Endodermal cell (in vitro differentiated cells): ENCODE data around the gene CCT8. TPM values are rescaled to one million over a fixed set of nuclear protein-coding genes. Genes with fewer than 3 reads are reported as not detected.

Experiments used
- DNase-seq: peaks from one replicate; pipeline ENCODE4 v3.0.0-alpha.2; 2017
- H3K27ac ChIP-seq: 2 replicates; pipeline ENCODE4 v1.5.1; 2013; ENCODE audit warnings: mild to moderate bottlenecking, low read depth, low read length, moderate library complexity
- H3K27me3 ChIP-seq: 2 replicates; pipeline ENCODE4 v1.6.1; 2013; ENCODE audit warnings: mild to moderate bottlenecking, low read length, moderate library complexity; ENCODE audit not compliant: insufficient read depth, control insufficient read depth, poor library complexity, severe bottlenecking
- H3K36me3 ChIP-seq: 2 replicates; pipeline ENCODE4 v1.7.0; 2013; ENCODE audit warnings: mild to moderate bottlenecking, low read length, moderate library complexity; ENCODE audit not compliant: control insufficient read depth, insufficient read depth
- H3K4me1 ChIP-seq: one replicate; pipeline ENCODE4 v1.7.0; 2013; ENCODE audit warnings: low read length; ENCODE audit not compliant: control insufficient read depth, insufficient read depth
- H3K4me3 ChIP-seq: 2 replicates; pipeline ENCODE4 v1.5.1; 2013; ENCODE audit warnings: mild to moderate bottlenecking, low read length, moderate library complexity
- H3K9ac ChIP-seq: 2 replicates; pipeline ENCODE4 v1.6.1; 2013; ENCODE audit warnings: mild to moderate bottlenecking, low read length, moderate library complexity; ENCODE audit not compliant: poor library complexity, severe bottlenecking; ENCODE audit errors: extremely low read depth
- H3K9me3 ChIP-seq: 2 replicates; pipeline ENCODE4 v1.6.1; 2013; ENCODE audit warnings: mild to moderate bottlenecking, low read length, moderate library complexity; ENCODE audit not compliant: control insufficient read depth
- H3K27ac Mint-ChIP-seq: 2 replicates; pipeline ENCODE4 v1.8.0; 2020; ENCODE audit warnings: mixed read lengths
- H3K27me3 Mint-ChIP-seq: 2 replicates; pipeline ENCODE4 v1.8.0; 2021; ENCODE audit warnings: mild to moderate bottlenecking, mixed read lengths; ENCODE audit not compliant: insufficient read depth
- H3K36me3 Mint-ChIP-seq: 2 replicates; pipeline ENCODE4 v1.8.0; 2020; ENCODE audit warnings: low read depth, mixed read lengths
- H3K4me1 Mint-ChIP-seq: 2 replicates; pipeline ENCODE4 v1.8.0; 2020; ENCODE audit warnings: mixed read lengths
- H3K4me3 Mint-ChIP-seq: 2 replicates; pipeline ENCODE4 v1.8.0; 2020; ENCODE audit warnings: mild to moderate bottlenecking, moderate library complexity, mixed read lengths
- H3K9me3 Mint-ChIP-seq: 2 replicates; pipeline ENCODE4 v1.8.0; 2020; ENCODE audit warnings: mild to moderate bottlenecking, mixed read lengths
- WGBS, 2 experiments: methylation state at CpG; one replicate each; pipeline versions ENCODE4 v1.1.5 to v1.1.7; 2013; ENCODE audit warnings: missing lambda C conversion rate in 2 of 2, mixed read lengths in 1 of 2; ENCODE audit not compliant: insufficient coverage in 1 of 2, insufficient read length in 1 of 2; 5-methylcytosine and 5-hydroxymethylcytosine counted together
- total RNA-seq, 2 donors: library from RNA; stranded (reverse); fragmentation: NEBNext Ultra II Directional in 1 of 2; extraction: Animal tissue kit (Norgen Biotek cat#: 25700) in 1 of 2; gene quantifications; 2 replicates in 1 of 2; 3 replicates in 1 of 2; pipeline ENCODE4 v1.2.1, GENCODE V29; 2021
- TF ChIP-seq, protein P1 (sequence below): fragments of 200-600 bp; sonication (generic); conservative IDR thresholded peaks from 2 replicates; pipeline ENCODE4 v1.5.0; 2021; ENCODE audit warnings: antibody characterized with exemption, mild to moderate bottlenecking

Gene CCT8
- total RNA-seq, 2 donors from 2014 or later = 279 to 281 TPM

DNA sequence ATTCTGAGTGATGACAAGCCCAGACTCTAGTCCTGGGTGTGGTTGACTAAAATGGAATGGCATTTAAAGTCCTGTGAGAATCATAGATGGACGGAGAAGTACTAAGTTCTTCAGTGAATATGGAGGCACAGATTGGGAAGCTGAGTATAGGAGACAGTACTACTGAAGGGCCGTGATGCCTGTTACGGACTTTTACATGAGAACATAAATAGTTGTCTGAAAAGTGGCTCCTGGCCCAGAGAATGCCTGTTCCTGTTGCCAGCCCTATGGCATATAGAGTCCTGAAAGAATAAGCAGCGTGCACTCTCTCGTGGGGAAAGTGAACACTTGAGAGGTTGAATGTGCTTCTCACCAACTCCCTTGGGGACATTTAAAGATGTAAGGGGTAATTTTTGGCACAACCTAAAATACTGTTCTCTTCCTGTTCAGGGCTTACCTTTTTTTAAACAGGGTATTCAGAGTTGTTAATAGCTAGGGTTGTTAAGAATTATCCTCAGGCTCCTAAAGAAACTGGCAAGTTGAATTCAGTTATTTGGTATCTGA, 20.4 kb downstream of the CCT8 start:
- Histone ChIP-seq H3K36me3 (peaks cover 93% of the 10 kb centered on the region), H3K4me3 (no peak overlapping the region), H3K4me1 (no peaks in the 10 kb centered on the region), H3K9me3 (no peaks in the 10 kb centered on the region), H3K27ac (no peak overlapping the region), H3K27me3 (no peaks in the 10 kb centered on the region), H3K9ac (no peak overlapping the region)
- no peak for DNase-seq
- H3K4me3 Mint-ChIP-seq = no peak overlapping the region
- no peaks in the 10 kb centered on the region for H3K9me3 Mint-ChIP-seq
- H3K36me3 Mint-ChIP-seq = peaks cover 36% of the 10 kb centered on the region
- TF ChIP-seq, protein P1, sequence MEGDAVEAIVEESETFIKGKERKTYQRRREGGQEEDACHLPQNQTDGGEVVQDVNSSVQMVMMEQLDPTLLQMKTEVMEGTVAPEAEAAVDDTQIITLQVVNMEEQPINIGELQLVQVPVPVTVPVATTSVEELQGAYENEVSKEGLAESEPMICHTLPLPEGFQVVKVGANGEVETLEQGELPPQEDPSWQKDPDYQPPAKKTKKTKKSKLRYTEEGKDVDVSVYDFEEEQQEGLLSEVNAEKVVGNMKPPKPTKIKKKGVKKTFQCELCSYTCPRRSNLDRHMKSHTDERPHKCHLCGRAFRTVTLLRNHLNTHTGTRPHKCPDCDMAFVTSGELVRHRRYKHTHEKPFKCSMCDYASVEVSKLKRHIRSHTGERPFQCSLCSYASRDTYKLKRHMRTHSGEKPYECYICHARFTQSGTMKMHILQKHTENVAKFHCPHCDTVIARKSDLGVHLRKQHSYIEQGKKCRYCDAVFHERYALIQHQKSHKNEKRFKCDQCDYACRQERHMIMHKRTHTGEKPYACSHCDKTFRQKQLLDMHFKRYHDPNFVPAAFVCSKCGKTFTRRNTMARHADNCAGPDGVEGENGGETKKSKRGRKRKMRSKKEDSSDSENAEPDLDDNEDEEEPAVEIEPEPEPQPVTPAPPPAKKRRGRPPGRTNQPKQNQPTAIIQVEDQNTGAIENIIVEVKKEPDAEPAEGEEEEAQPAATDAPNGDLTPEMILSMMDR = no peak
- no peaks in the 10 kb centered on the region for H3K27me3 Mint-ChIP-seq
- WGBS, 2 experiments = 98 to 100% methylated on average over 3 to 5 of the region's 5 CpGs
- H3K4me1 Mint-ChIP-seq = no peaks in the 10 kb centered on the region
- no peak overlapping the region for H3K27ac Mint-ChIP-seq

DNA sequence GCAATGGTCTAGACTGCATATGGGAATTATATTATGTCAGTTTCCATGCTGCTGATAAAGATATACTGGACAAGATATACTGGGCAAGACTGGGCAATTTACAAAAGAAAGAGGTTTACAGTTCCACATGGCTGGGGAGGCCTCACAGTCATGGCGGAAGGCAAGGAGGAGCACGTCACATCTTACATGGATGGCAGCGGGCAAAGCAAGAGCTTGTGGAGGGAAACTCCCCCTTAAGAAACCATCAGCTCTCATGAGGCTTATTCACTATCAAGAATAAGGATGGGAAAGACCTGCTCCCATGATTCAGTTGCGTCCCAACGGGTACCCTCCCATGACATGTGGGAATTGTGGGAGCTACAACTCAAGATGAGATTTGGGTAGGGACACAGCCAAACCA, 21.2 kb downstream of the CCT8 start:
- DNase-seq = no peak
- TF ChIP-seq, protein P1 = no peak
- WGBS, 2 experiments = 95 to 96% methylated on average over 2 to 5 of the region's 5 CpGs
- Histone ChIP-seq H3K9me3 (no peaks in the 10 kb centered on the region), H3K9ac (no peak overlapping the region), H3K4me3 (no peak overlapping the region), H3K36me3 (peaks cover 94% of the 10 kb centered on the region), H3K27ac (no peak overlapping the region), H3K27me3 (no peaks in the 10 kb centered on the region), H3K4me1 (no peaks in the 10 kb centered on the region)
- Mint-ChIP-seq H3K27ac (no peak overlapping the region), H3K9me3 (no peaks in the 10 kb centered on the region), H3K27me3 (no peaks in the 10 kb centered on the region), H3K4me3 (no peak overlapping the region), H3K36me3 (peaks cover 37% of the 10 kb centered on the region), H3K4me1 (no peaks in the 10 kb centered on the region)

DNA sequence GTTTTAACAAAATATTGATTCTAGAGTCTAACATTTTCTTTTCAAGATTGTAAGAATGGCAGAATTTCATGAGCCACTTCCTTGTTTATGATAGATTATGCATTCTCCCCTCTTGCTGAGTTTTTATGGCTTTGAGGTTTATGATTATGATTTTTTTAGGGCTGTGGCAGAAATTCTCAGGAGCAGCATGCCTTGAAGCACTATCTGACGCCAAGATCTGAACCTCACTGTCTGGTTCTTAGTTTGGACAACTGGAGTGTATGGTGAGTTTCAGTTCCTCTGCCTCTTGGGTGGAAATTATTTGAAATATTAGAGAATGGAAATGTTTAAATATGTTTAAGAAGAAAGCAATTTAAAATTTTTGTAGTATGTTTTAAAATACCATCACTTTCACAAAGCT, 38.8 kb downstream of the CCT8 start:
- Mint-ChIP-seq H3K27me3 (no peaks in the 10 kb centered on the region), H3K27ac (no peak overlapping the region), H3K36me3 (peaks cover 66% of the 10 kb centered on the region), H3K4me1 (peaks cover under 1% of the 10 kb centered on the region), H3K4me3 (no peak overlapping the region), H3K9me3 (no peaks in the 10 kb centered on the region)
- no peak for DNase-seq
- Histone ChIP-seq H3K4me1 (no peaks in the 10 kb centered on the region), H3K27me3 (no peaks in the 10 kb centered on the region), H3K36me3 (peaks cover 94% of the 10 kb centered on the region), H3K27ac (no peak overlapping the region), H3K9ac (no peak overlapping the region), H3K4me3 (no peak overlapping the region), H3K9me3 (no peaks in the 10 kb centered on the region)
- 96 to 100% methylated on average over 1 of the region's 1 CpG for WGBS, 2 experiments
- TF ChIP-seq, protein P1 = no peak
